ENCODE measurements around the gene DCUN1D1.
A peak's percentile ranks its signal among the peaks of the same experiment; 100 is the strongest.

The DCUN1D1 gene

GRCh38 chr3:182919866-182920357 is 60.4 kb downstream of the DCUN1D1 start:
- Histone ChIP-seq H3K27me3 (ENCODE audit: low read length) (no peaks in the 10 kb centered on the region), H2AFZ (ENCODE audit: low read depth, low read length, severe bottlenecking) (no peak overlapping the region), H3K9ac (ENCODE audit: low read length) (no peak overlapping the region), H3K9me3 (ENCODE audit: insufficient read depth, low read length) (no peaks in the 10 kb centered on the region), H3F3A (ENCODE audit: insufficient read depth) (no peaks in the 10 kb centered on the region), H3K36me3 (ENCODE audit: low read length) (peaks cover 13% of the 10 kb centered on the region; the same call in 1 of the 2 replicates), H3K9me2 (replicated peaks; ENCODE audit: insufficient read depth, low read length) (no peaks in the 10 kb centered on the region), H3K4me2 (ENCODE audit: low read depth, low read length, poor library complexity, severe bottlenecking) (no peak overlapping the region), H4K20me1 (ENCODE audit: low read depth, low read length) (no peaks in the 10 kb centered on the region), H3K79me2 (ENCODE audit: insufficient read depth, low read length) (no peaks in the 10 kb centered on the region), H3K4me3 (ENCODE audit: insufficient read depth, low read length, poor library complexity, severe bottlenecking) (no peak overlapping the region), H3K27ac (ENCODE audit: low read depth, low read length) (no peak overlapping the region)
- no peak for TF ChIP-seq CTCF (IDR thresholded peaks at IDR 0.05; ENCODE audit: insufficient read depth, low read length, poor library complexity, severe bottlenecking)

GRCh38 chr3:182917134-182917533 is 63.2 kb downstream of the DCUN1D1 start:
- Histone ChIP-seq H2AFZ (ENCODE audit: low read depth, low read length, severe bottlenecking) (no peak overlapping the region), H3F3A (ENCODE audit: insufficient read depth) (peaks cover 12% of the 10 kb centered on the region; the same call in 1 of the 2 replicates), H4K20me1 (ENCODE audit: low read depth, low read length) (no peaks in the 10 kb centered on the region), H3K36me3 (ENCODE audit: low read length) (peaks cover 17% of the 10 kb centered on the region; the same call in 1 of the 2 replicates), H3K79me2 (ENCODE audit: insufficient read depth, low read length) (no peaks in the 10 kb centered on the region), H3K9ac (ENCODE audit: low read length) (no peak overlapping the region), H3K9me2 (replicated peaks; ENCODE audit: insufficient read depth, low read length) (no peaks in the 10 kb centered on the region), H3K4me3 (ENCODE audit: insufficient read depth, low read length, poor library complexity, severe bottlenecking) (no peak overlapping the region), H3K9me3 (ENCODE audit: insufficient read depth, low read length) (no peaks in the 10 kb centered on the region), H3K4me2 (ENCODE audit: low read depth, low read length, poor library complexity, severe bottlenecking) (no peak overlapping the region), H3K27ac (ENCODE audit: low read depth, low read length) (no peak overlapping the region), H3K27me3 (ENCODE audit: low read length) (no peaks in the 10 kb centered on the region)
- TF ChIP-seq EZH2phosphoT487 (conservative IDR thresholded peaks at IDR 0.05; ENCODE audit: low read length) (no peak), CTCF (IDR thresholded peaks at IDR 0.05; ENCODE audit: insufficient read depth, low read length, poor library complexity, severe bottlenecking) (no peak)

GRCh38 chr3:182914341-182914740 is 66.0 kb downstream of the DCUN1D1 start:
- Histone ChIP-seq H3K4me3 (ENCODE audit: insufficient read depth, low read length, poor library complexity, severe bottlenecking) (no peak overlapping the region), H3K79me2 (ENCODE audit: insufficient read depth, low read length) (no peaks in the 10 kb centered on the region), H3K9me3 (ENCODE audit: insufficient read depth, low read length) (no peaks in the 10 kb centered on the region), H4K20me1 (ENCODE audit: low read depth, low read length) (no peaks in the 10 kb centered on the region), H3K27me3 (ENCODE audit: low read length) (no peaks in the 10 kb centered on the region), H3F3A (ENCODE audit: insufficient read depth) (peaks cover 12% of the 10 kb centered on the region; the same call in 1 of the 2 replicates), H3K27ac (ENCODE audit: low read depth, low read length) (peak overlapping the region; percentile 52), H3K36me3 (ENCODE audit: low read length) (peaks cover 17% of the 10 kb centered on the region; the same call in 1 of the 2 replicates), H3K9me2 (replicated peaks; ENCODE audit: insufficient read depth, low read length) (no peaks in the 10 kb centered on the region), H2AFZ (ENCODE audit: low read depth, low read length, severe bottlenecking) (no peak overlapping the region), H3K4me2 (ENCODE audit: low read depth, low read length, poor library complexity, severe bottlenecking) (peak overlapping the region; percentile 21), H3K9ac (ENCODE audit: low read length) (no peak overlapping the region)
- TF ChIP-seq CTCF (IDR thresholded peaks at IDR 0.05; ENCODE audit: insufficient read depth, low read length, poor library complexity, severe bottlenecking) (no peak), EZH2phosphoT487 (conservative IDR thresholded peaks at IDR 0.05; ENCODE audit: low read length) (no peak)

Data from SU-DHL-6 (cell line).